Transverse colon (tissue), 4 donors: ENCODE data around the gene BSND.

Experiments used
- CTCF ChIP-seq, 5 experiments: fragments of 200-600 bp in 3 of 5; fragments of 450-650 bp in 2 of 5; sonication (generic) in 3 of 5; IDR thresholded peaks; 1 replicate in 2 of 5; 2 replicates in 3 of 5; pipeline ENCODE4 v1.5.1; 2016 to 2017; ENCODE audit warnings: antibody characterized with exemption in 5 of 5, inconsistent platforms in 3 of 5, mild to moderate bottlenecking in 2 of 5, moderate library complexity in 1 of 5
- POLR2A ChIP-seq: fragments of 450-650 bp; IDR thresholded peaks from one replicate; pipeline ENCODE4 v1.6.1; 2016; ENCODE audit warnings: antibody characterized with exemption, mild to moderate bottlenecking, moderate library complexity
- POLR2AphosphoS5 ChIP-seq, 3 donors: sonication (generic); formaldehyde crosslinking; IDR thresholded peaks; one replicate each; pipeline ENCODE4 v1.6.1; 2016; ENCODE audit warnings: antibody characterized with exemption in 3 of 3

GRCh38 chr1:54965624-54966340, 33.0 kb upstream of the BSND start:
- TF ChIP-seq CTCF (IDR thresholded peaks at IDR 0.05) (no peak), POLR2A (no peak), POLR2AphosphoS5 (IDR thresholded peaks at IDR 0.05) (no peak)
